CD4-positive, alpha-beta T cell treated with Interleukin-12 subunit alpha and Interleukin-12 subunit beta, for 1 hour (primary cell): ENCODE measurements around the gene SLC22A15.
"Not testable (repeated sequence)": the region's sequence is repeated elsewhere in the genome, so short reads cannot be mapped to it uniquely, and the experiment has no call there.

Experiments
- DNase-seq: peaks from one replicate; pipeline ENCODE4 v3.0.0-alpha.2; 2020

Gene SLC22A15

GRCh38 chr1:116033322-116033721 lies 57.0 kb downstream of the SLC22A15 start:
- DNase-seq = no peak

- no peak for DNase-seq
Measured at GRCh38 chr1:116036255-116036654, 59.9 kb downstream of the SLC22A15 start.

GRCh38 chr1:116038679-116039078 lies 62.4 kb downstream of the SLC22A15 start:
- no peak for DNase-seq

- DNase-seq = no peak
Measured at GRCh38 chr1:116044071-116044470, 67.8 kb downstream of the SLC22A15 start.

GRCh38 chr1:116046933-116047332 lies 70.6 kb downstream of the SLC22A15 start:
- not testable (repeated sequence) for DNase-seq

- DNase-seq = not testable (repeated sequence)
Measured at GRCh38 chr1:116051896-116052295, 75.6 kb downstream of the SLC22A15 start.

- DNase-seq = no peak
Measured at GRCh38 chr1:116062201-116062600, 85.9 kb downstream of the SLC22A15 start.

GRCh38 chr1:116064616-116065015 lies 88.3 kb downstream of the SLC22A15 start:
- no peak for DNase-seq

GRCh38 chr1:116066868-116067565 lies 90.7 kb downstream of the SLC22A15 start:
- DNase-seq = no peak

GRCh38 chr1:116067566-116067890 lies 91.2 kb downstream of the SLC22A15 start:
- no peak for DNase-seq

GRCh38 chr1:116075575-116075974 lies 99.3 kb downstream of the SLC22A15 start:
- DNase-seq = no peak

GRCh38 chr1:116075990-116076389 lies 99.7 kb downstream of the SLC22A15 start:
- DNase-seq = no peak

GRCh38 chr1:116076831-116077230 lies 100.5 kb downstream of the SLC22A15 start:
- no peak for DNase-seq

GRCh38 chr1:116078699-116079223 lies 102.4 kb downstream of the SLC22A15 start:
- DNase-seq = no peak

- no peak for DNase-seq
Measured at GRCh38 chr1:116087628-116088027, 111.3 kb downstream of the SLC22A15 start.

- no peak for DNase-seq
Measured at GRCh38 chr1:116089870-116090269, 113.6 kb downstream of the SLC22A15 start.

GRCh38 chr1:116091083-116091482 lies 114.8 kb downstream of the SLC22A15 start:
- no peak for DNase-seq

- no peak for DNase-seq
Measured at GRCh38 chr1:116092752-116093489, 116.6 kb downstream of the SLC22A15 start.

- DNase-seq = no peak
Measured at GRCh38 chr1:116095027-116095426, 118.7 kb downstream of the SLC22A15 start.

- DNase-seq = no peak
Measured at GRCh38 chr1:116096013-116096618, 119.8 kb downstream of the SLC22A15 start.

- no peak for DNase-seq
Measured at GRCh38 chr1:116097626-116098025, 121.3 kb downstream of the SLC22A15 start.

GRCh38 chr1:116099379-116099778 lies 123.1 kb downstream of the SLC22A15 start:
- DNase-seq = no peak

GRCh38 chr1:116099919-116100318 lies 123.6 kb downstream of the SLC22A15 start:
- no peak for DNase-seq

- no peak for DNase-seq
Measured at GRCh38 chr1:116104667-116105066, 128.4 kb downstream of the SLC22A15 start.
